ENCODE measurements around the gene ADH1C.

The ADH1C gene

GRCh38 chr4:99352602-99353537, at the start of gene ADH1C:
TSS of gene ADH1C (minus strand) at chr4:99352746. CDS start at chr4:99352675, 71 bp downstream.
- peak within 1 kb of the TSS; percentile 43 to 61 (median 50) for H3K4me3 ChIP-seq (ENCODE audit: low read depth in 1 of 5, low read length in 5 of 5)
- H3K27ac ChIP-seq (ENCODE audit: low read depth, low read length): no peak within 1 kb of the TSS
- H3K9me3 ChIP-seq (ENCODE audit: control insufficient read depth in 5 of 5, low read length in 5 of 5): no peaks in the 10 kb centered on the region
- H3K9ac ChIP-seq (ENCODE audit: low read length in 5 of 5): peak within 1 kb of the TSS in 2 of 5 donors; percentile 22 to 51
- H3K27me3 ChIP-seq (ENCODE audit: control insufficient read depth in 5 of 5, insufficient read depth in 4 of 5, low read length in 5 of 5): no peaks in the 10 kb centered on the region
- peaks cover 0 to 22% (median 15%) of the 10 kb centered on the region in 5 donors for H3K4me1 ChIP-seq (ENCODE audit: control insufficient read depth in 5 of 5, insufficient read depth in 5 of 5, low read length in 5 of 5)
- no peaks in the 10 kb centered on the region for H3K36me3 ChIP-seq (ENCODE audit: control insufficient read depth in 5 of 5, insufficient read depth in 5 of 5, low read length in 5 of 5)

- Histone ChIP-seq H3K27me3 (ENCODE audit: control insufficient read depth in 5 of 5, insufficient read depth in 4 of 5, low read length in 5 of 5) (no peaks in the 10 kb centered on the region), H3K36me3 (ENCODE audit: control insufficient read depth in 5 of 5, insufficient read depth in 5 of 5, low read length in 5 of 5) (no peaks in the 10 kb centered on the region), H3K27ac (ENCODE audit: low read depth, low read length) (no peak overlapping the region), H3K4me3 (ENCODE audit: low read depth in 1 of 5, low read length in 5 of 5) (no peak overlapping the region), H3K4me1 (ENCODE audit: control insufficient read depth in 5 of 5, insufficient read depth in 5 of 5, low read length in 5 of 5) (peaks cover 3 to 38% (median 31%) of the 10 kb centered on the region in 5 donors), H3K9ac (ENCODE audit: low read length in 5 of 5) (no peak overlapping the region), H3K9me3 (ENCODE audit: control insufficient read depth in 5 of 5, low read length in 5 of 5) (peaks cover 0 to 2% (median 0%) of the 10 kb centered on the region in 5 donors)
Observed at GRCh38 chr4:99400831-99401230, 48.3 kb upstream of the ADH1C start.

GRCh38 chr4:99399017-99399416, 46.5 kb upstream of the ADH1C start:
- H3K4me3 ChIP-seq (ENCODE audit: low read depth in 1 of 5, low read length in 5 of 5): no peak overlapping the region
- H3K9ac ChIP-seq (ENCODE audit: low read length in 5 of 5): no peak overlapping the region
- no peaks in the 10 kb centered on the region for H3K36me3 ChIP-seq (ENCODE audit: control insufficient read depth in 5 of 5, insufficient read depth in 5 of 5, low read length in 5 of 5)
- H3K4me1 ChIP-seq (ENCODE audit: control insufficient read depth in 5 of 5, insufficient read depth in 5 of 5, low read length in 5 of 5): peaks cover 0 to 25% (median 20%) of the 10 kb centered on the region in 5 donors
- peaks cover 0 to 2% (median 0%) of the 10 kb centered on the region in 5 donors for H3K9me3 ChIP-seq (ENCODE audit: control insufficient read depth in 5 of 5, low read length in 5 of 5)
- no peak overlapping the region for H3K27ac ChIP-seq (ENCODE audit: low read depth, low read length)
- H3K27me3 ChIP-seq (ENCODE audit: control insufficient read depth in 5 of 5, insufficient read depth in 4 of 5, low read length in 5 of 5): no peaks in the 10 kb centered on the region

GRCh38 chr4:99395595-99396364, 43.2 kb upstream of the ADH1C start:
- Histone ChIP-seq H3K36me3 (ENCODE audit: control insufficient read depth in 5 of 5, insufficient read depth in 5 of 5, low read length in 5 of 5) (no peaks in the 10 kb centered on the region), H3K9ac (ENCODE audit: low read length in 5 of 5) (no peak overlapping the region), H3K27me3 (ENCODE audit: control insufficient read depth in 5 of 5, insufficient read depth in 4 of 5, low read length in 5 of 5) (no peaks in the 10 kb centered on the region), H3K9me3 (ENCODE audit: control insufficient read depth in 5 of 5, low read length in 5 of 5) (peaks cover 0 to 10% (median 0%) of the 10 kb centered on the region in 5 donors), H3K4me3 (ENCODE audit: low read depth in 1 of 5, low read length in 5 of 5) (no peak overlapping the region), H3K27ac (ENCODE audit: low read depth, low read length) (peak overlapping the region; percentile 24), H3K4me1 (ENCODE audit: control insufficient read depth in 5 of 5, insufficient read depth in 5 of 5, low read length in 5 of 5) (peaks cover 0 to 5% (median 4%) of the 10 kb centered on the region in 5 donors)

GRCh38 chr4:99394896-99395295, 42.4 kb upstream of the ADH1C start:
- Histone ChIP-seq H3K4me1 (ENCODE audit: control insufficient read depth in 5 of 5, insufficient read depth in 5 of 5, low read length in 5 of 5) (peaks cover 0 to 6% (median 5%) of the 10 kb centered on the region in 5 donors), H3K9me3 (ENCODE audit: control insufficient read depth in 5 of 5, low read length in 5 of 5) (peaks cover 0 to 10% (median 0%) of the 10 kb centered on the region in 5 donors), H3K9ac (ENCODE audit: low read length in 5 of 5) (no peak overlapping the region), H3K36me3 (ENCODE audit: control insufficient read depth in 5 of 5, insufficient read depth in 5 of 5, low read length in 5 of 5) (no peaks in the 10 kb centered on the region), H3K27me3 (ENCODE audit: control insufficient read depth in 5 of 5, insufficient read depth in 4 of 5, low read length in 5 of 5) (no peaks in the 10 kb centered on the region), H3K27ac (ENCODE audit: low read depth, low read length) (no peak overlapping the region), H3K4me3 (ENCODE audit: low read depth in 1 of 5, low read length in 5 of 5) (no peak overlapping the region)

- Histone ChIP-seq H3K36me3 (ENCODE audit: control insufficient read depth in 5 of 5, insufficient read depth in 5 of 5, low read length in 5 of 5) (no peaks in the 10 kb centered on the region), H3K9ac (ENCODE audit: low read length in 5 of 5) (peak overlapping the region in 2 of 5 donors; percentile 62 to 64), H3K4me3 (ENCODE audit: low read depth in 1 of 5, low read length in 5 of 5) (no peak overlapping the region), H3K9me3 (ENCODE audit: control insufficient read depth in 5 of 5, low read length in 5 of 5) (peaks cover 0 to 16% (median 5%) of the 10 kb centered on the region in 5 donors), H3K4me1 (ENCODE audit: control insufficient read depth in 5 of 5, insufficient read depth in 5 of 5, low read length in 5 of 5) (peaks cover 0 to 11% (median 10%) of the 10 kb centered on the region in 5 donors), H3K27me3 (ENCODE audit: control insufficient read depth in 5 of 5, insufficient read depth in 4 of 5, low read length in 5 of 5) (no peaks in the 10 kb centered on the region), H3K27ac (ENCODE audit: low read depth, low read length) (peak overlapping the region; percentile 71)
Observed at GRCh38 chr4:99390055-99390454, 37.5 kb upstream of the ADH1C start.

- H3K27ac ChIP-seq (ENCODE audit: low read depth, low read length): peak overlapping the region; percentile 71
- H3K9ac ChIP-seq (ENCODE audit: low read length in 5 of 5): peak overlapping the region in 2 of 5 donors; percentile 62 to 64
- no peaks in the 10 kb centered on the region for H3K27me3 ChIP-seq (ENCODE audit: control insufficient read depth in 5 of 5, insufficient read depth in 4 of 5, low read length in 5 of 5)
- peaks cover 0 to 16% (median 5%) of the 10 kb centered on the region in 5 donors for H3K9me3 ChIP-seq (ENCODE audit: control insufficient read depth in 5 of 5, low read length in 5 of 5)
- H3K4me3 ChIP-seq (ENCODE audit: low read depth in 1 of 5, low read length in 5 of 5): peak overlapping the region in 1 of 5 donors; percentile 35
- peaks cover 0 to 12% (median 10%) of the 10 kb centered on the region in 5 donors for H3K4me1 ChIP-seq (ENCODE audit: control insufficient read depth in 5 of 5, insufficient read depth in 5 of 5, low read length in 5 of 5)
- no peaks in the 10 kb centered on the region for H3K36me3 ChIP-seq (ENCODE audit: control insufficient read depth in 5 of 5, insufficient read depth in 5 of 5, low read length in 5 of 5)
Observed at GRCh38 chr4:99389606-99390005, 37.1 kb upstream of the ADH1C start.

GRCh38 chr4:99383833-99384392, 31.4 kb upstream of the ADH1C start:
- no peaks in the 10 kb centered on the region for H3K27me3 ChIP-seq (ENCODE audit: control insufficient read depth in 5 of 5, insufficient read depth in 4 of 5, low read length in 5 of 5)
- peak overlapping the region in 1 of 5 donors; percentile 51 for H3K9ac ChIP-seq (ENCODE audit: low read length in 5 of 5)
- no peak overlapping the region for H3K4me3 ChIP-seq (ENCODE audit: low read depth in 1 of 5, low read length in 5 of 5)
- peaks cover 3 to 17% (median 15%) of the 10 kb centered on the region in 5 donors for H3K4me1 ChIP-seq (ENCODE audit: control insufficient read depth in 5 of 5, insufficient read depth in 5 of 5, low read length in 5 of 5)
- peak overlapping the region; percentile 75 for H3K27ac ChIP-seq (ENCODE audit: low read depth, low read length)
- H3K36me3 ChIP-seq (ENCODE audit: control insufficient read depth in 5 of 5, insufficient read depth in 5 of 5, low read length in 5 of 5): no peaks in the 10 kb centered on the region
- peaks cover 0 to 4% (median 0%) of the 10 kb centered on the region in 5 donors for H3K9me3 ChIP-seq (ENCODE audit: control insufficient read depth in 5 of 5, low read length in 5 of 5)

GRCh38 chr4:99383399-99383798, 30.9 kb upstream of the ADH1C start:
- Histone ChIP-seq H3K27ac (ENCODE audit: low read depth, low read length) (peak overlapping the region; percentile 75), H3K9me3 (ENCODE audit: control insufficient read depth in 5 of 5, low read length in 5 of 5) (peaks cover 0 to 3% (median 0%) of the 10 kb centered on the region in 5 donors), H3K27me3 (ENCODE audit: control insufficient read depth in 5 of 5, insufficient read depth in 4 of 5, low read length in 5 of 5) (no peaks in the 10 kb centered on the region), H3K36me3 (ENCODE audit: control insufficient read depth in 5 of 5, insufficient read depth in 5 of 5, low read length in 5 of 5) (no peaks in the 10 kb centered on the region), H3K4me1 (ENCODE audit: control insufficient read depth in 5 of 5, insufficient read depth in 5 of 5, low read length in 5 of 5) (peaks cover 3 to 17% (median 15%) of the 10 kb centered on the region in 5 donors), H3K9ac (ENCODE audit: low read length in 5 of 5) (peak overlapping the region in 1 of 5 donors; percentile 32), H3K4me3 (ENCODE audit: low read depth in 1 of 5, low read length in 5 of 5) (peak overlapping the region in 2 of 5 donors; percentile 26 to 41)

Data from subcutaneous abdominal adipose tissue (tissue), 5 donors.